Activated naive CD4-positive, alpha-beta T cell treated with anti-CD3 and anti-CD28 coated beads, Interleukin-2, amount 10 ng/mL, durations not matched to agents 7 days and 5 days (primary cell): ENCODE results near the gene INPP5D.

Experiments
- CTCF ChIA-PET: fragments of 350-600 bp; sonication (Branson Sonifier 250); formaldehyde crosslinking; loops from one replicate; lab custom pipeline; 2021; ENCODE audit warnings: antibody characterized with exemption; lab: Charles Lee
- DNase-seq: peaks from one replicate; pipeline ENCODE4 v3.0.0-alpha.2; 2020
- H3K27ac Mint-ChIP-seq: one replicate; pipeline ENCODE4 v1.8.0; 2021; ENCODE audit warnings: mild to moderate bottlenecking, moderate library complexity, mixed read lengths
- H3K27me3 Mint-ChIP-seq: one replicate; pipeline ENCODE4 v1.8.0; 2021; ENCODE audit warnings: mild to moderate bottlenecking, mixed read lengths
- H3K36me3 Mint-ChIP-seq: one replicate; pipeline ENCODE4 v1.8.0; 2021; ENCODE audit warnings: mixed read lengths
- H3K4me1 Mint-ChIP-seq: one replicate; pipeline ENCODE4 v1.8.0; 2021; ENCODE audit warnings: mixed read lengths
- H3K4me3 Mint-ChIP-seq: one replicate; pipeline ENCODE4 v1.8.0; 2021; ENCODE audit warnings: mild to moderate bottlenecking, moderate library complexity, mixed read lengths
- H3K9me3 Mint-ChIP-seq: one replicate; pipeline ENCODE4 v1.8.0; 2021; ENCODE audit warnings: mixed read lengths

The INPP5D gene

DNA sequence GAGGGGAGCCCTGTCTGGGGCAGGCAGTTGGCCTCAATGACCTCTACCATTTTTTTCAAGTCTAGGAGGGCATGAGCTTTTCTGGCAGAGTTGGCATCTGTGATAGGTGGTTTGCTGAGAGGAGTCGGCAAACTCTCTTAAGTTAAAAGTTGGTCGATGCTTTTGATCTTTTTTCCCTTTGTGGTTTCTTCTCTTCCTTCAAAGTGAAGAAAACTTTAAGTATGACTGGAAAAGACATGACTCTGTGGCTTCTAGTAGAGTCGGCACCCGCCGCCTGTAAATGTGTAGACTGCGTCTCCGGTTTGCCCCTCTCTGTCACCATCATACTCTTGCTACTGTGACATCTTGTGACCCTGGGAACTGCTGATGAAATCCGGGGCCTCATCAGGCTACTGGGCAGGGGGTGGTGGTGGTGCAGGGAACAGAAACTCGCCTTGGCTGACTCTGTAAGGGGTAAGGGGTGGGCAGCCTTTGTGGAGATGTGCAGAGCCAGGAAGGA, 21.1 kb downstream of the INPP5D start:
- DNase-seq: peak; percentile 77
- CTCF ChIA-PET: interaction anchor here (3.0 to 7.9 kb wide), 2 partner anchors 21 to 27 kb away, joined by 19 to 55 read pairs; partner anchors contain the start of gene INPP5D
- Mint-ChIP-seq H3K36me3 (peaks cover 75% of the 10 kb centered on the region), H3K4me3 (peak overlapping the region; percentile 58), H3K27ac (peak overlapping the region; percentile 92), H3K9me3 (no peaks in the 10 kb centered on the region), H3K27me3 (no peaks in the 10 kb centered on the region), H3K4me1 (peaks cover 87% of the 10 kb centered on the region)

DNA sequence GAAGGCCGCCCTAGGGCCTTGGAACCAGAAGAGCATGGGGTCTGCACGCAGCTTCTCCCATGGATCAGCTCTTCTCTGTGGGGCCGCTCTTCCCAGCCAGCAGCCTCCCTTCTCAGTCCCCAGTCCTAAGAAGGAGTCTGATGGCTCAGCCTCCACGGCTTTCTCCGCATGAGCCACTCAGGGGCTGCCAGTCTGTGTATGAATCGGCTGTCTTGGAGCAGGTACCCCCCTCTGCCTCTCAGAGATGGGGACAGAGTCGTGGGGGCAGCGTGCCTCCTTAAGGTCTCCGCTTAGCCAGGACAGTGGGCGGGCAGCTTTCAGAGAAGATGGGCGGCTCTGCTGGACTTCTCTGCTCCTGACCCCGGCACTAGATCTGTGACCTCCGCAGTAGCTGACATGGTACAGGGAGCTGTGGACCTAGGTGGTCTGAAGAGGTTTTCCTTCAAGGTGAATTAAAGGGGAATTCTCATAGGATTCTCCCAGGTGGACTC, 21.6 kb downstream of the INPP5D start:
- H3K9me3 Mint-ChIP-seq: no peaks in the 10 kb centered on the region
- no peak for DNase-seq
- peak overlapping the region; percentile 58 for H3K4me3 Mint-ChIP-seq
- H3K27me3 Mint-ChIP-seq: no peaks in the 10 kb centered on the region
- CTCF ChIA-PET: interaction anchor here (3.0 to 7.9 kb wide), 2 partner anchors 21 to 28 kb away, joined by 19 to 55 read pairs; partner anchors contain the start of gene INPP5D
- H3K4me1 Mint-ChIP-seq: peaks cover 92% of the 10 kb centered on the region
- peak overlapping the region; percentile 92 for H3K27ac Mint-ChIP-seq
- peaks cover 78% of the 10 kb centered on the region for H3K36me3 Mint-ChIP-seq

DNA sequence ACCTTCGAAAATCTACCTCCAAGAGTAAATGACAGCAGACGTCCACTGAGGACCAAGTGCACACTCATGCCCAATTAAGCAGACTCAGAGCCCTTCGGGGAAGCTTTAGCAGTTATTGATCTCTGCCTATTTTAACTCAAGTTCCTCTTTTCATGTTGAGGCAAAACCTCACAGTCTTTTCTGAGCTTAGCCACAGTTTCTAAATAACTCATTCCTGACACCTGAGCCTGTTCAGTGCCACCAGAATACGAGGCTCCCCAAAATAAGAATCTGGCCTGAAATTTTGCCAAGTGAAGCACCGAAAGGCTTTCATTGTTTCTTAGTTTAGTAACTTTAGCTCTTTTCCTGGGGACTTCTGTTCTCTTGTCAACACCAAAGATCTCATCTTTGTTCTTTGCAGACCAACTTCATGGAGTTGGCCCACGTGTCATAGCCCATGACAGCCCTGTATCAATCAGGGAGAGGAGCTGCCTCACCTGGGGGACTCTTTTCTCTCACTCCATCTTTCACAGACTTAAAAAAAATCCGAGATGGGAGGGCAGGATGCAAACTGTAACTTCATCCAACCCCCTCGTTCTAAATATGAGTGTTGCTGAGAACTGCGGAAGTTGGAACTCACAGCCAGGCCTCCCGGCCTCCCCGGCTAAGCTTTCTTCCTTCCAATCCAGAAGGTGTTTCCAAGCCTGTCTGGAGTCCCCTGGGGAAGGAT, 22.2 kb downstream of the INPP5D start:
- Mint-ChIP-seq H3K36me3 (peaks cover 77% of the 10 kb centered on the region), H3K4me1 (peaks cover 95% of the 10 kb centered on the region), H3K4me3 (peak overlapping the region; percentile 69), H3K27ac (peak overlapping the region; percentile 92), H3K27me3 (no peaks in the 10 kb centered on the region), H3K9me3 (no peaks in the 10 kb centered on the region)
- CTCF ChIA-PET: interaction anchor here (1.1 to 7.9 kb wide), 3 partner anchors 19 to 28 kb away, joined by 3 to 55 read pairs (median 19); partner anchors contain the start of gene INPP5D
- DNase-seq: peak; percentile 23

DNA sequence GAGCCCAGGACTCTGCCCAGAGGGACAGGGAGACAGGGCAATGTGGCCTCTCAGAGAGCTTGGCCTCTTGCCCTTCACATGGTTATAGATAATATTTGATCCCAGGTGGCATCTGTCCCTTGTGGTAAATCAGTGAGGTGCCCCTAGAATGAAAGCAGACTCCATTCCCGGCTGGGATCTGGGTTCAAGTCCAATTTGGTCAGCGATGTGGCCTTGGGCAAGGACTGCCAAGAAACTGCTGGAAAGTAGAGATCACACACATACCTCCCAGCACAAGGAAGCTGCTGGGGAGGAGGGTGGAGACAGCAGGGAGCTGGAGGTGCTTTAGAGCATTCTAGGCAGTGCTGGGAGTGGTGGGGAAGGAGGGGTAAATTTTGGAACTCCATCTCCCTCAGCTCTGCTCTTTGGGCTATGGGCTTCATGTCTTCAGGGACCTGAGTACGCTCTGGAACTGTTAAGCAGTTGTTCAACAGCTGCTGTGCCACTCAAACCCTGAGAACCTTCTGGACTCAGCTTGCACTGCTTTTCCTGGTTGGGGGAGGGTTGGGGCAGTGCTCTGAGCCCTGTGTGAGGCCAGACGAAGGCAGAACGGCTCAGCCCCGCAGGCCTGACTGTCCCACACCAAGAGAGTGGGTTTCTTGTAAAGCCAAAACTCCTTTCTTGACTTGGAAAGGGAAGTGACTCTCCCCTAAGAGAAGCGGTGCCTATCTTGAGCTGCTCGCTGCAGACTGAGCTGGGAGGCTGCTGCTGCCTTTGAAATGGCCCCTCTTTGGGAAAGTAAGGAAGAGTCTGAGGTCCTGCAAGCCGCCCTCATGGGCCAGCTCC, 23.0 kb downstream of the INPP5D start:
- peak overlapping the region; percentile 92 for H3K27ac Mint-ChIP-seq
- H3K27me3 Mint-ChIP-seq: no peaks in the 10 kb centered on the region
- DNase-seq: no peak
- H3K4me1 Mint-ChIP-seq: peaks cover 93% of the 10 kb centered on the region
- peaks cover 80% of the 10 kb centered on the region for H3K36me3 Mint-ChIP-seq
- H3K9me3 Mint-ChIP-seq: no peaks in the 10 kb centered on the region
- H3K4me3 Mint-ChIP-seq: peak overlapping the region; percentile 69
- CTCF ChIA-PET: interaction anchor here (1.0 to 7.9 kb wide), 5 partner anchors 9 to 168 kb away, joined by 3 to 55 read pairs (median 3); partner anchors contain the start of gene INPP5D

DNA sequence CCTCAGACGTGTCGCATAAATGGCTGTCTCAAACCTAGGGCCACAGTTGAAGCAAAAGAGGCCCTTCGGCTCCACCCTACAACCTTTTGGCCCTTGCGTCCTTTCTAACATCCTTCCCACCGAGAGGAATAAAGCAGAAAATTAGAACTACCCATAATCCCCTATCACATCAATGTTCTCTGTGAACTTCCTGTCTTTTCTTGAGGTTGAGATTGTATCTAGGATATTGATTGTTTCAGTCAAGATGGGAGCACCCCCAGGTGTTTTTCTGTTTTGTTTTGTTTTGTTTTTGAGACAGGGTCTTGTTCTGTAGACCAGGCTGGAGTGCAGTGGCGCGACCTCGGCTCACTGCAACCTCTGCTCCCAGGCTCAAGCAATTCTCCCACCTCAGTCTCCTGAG, 23.6 kb downstream of the INPP5D start:
- no peaks in the 10 kb centered on the region for H3K9me3 Mint-ChIP-seq
- DNase-seq: no peak
- no peaks in the 10 kb centered on the region for H3K27me3 Mint-ChIP-seq
- peaks cover 88% of the 10 kb centered on the region for H3K4me1 Mint-ChIP-seq
- H3K4me3 Mint-ChIP-seq: peak overlapping the region; percentile 69
- peak overlapping the region; percentile 92 for H3K27ac Mint-ChIP-seq
- peaks cover 85% of the 10 kb centered on the region for H3K36me3 Mint-ChIP-seq
- CTCF ChIA-PET: interaction anchor here (1.0 to 7.9 kb wide), 5 partner anchors 10 to 167 kb away, joined by 3 to 55 read pairs (median 3); partner anchors contain the start of gene INPP5D

DNA sequence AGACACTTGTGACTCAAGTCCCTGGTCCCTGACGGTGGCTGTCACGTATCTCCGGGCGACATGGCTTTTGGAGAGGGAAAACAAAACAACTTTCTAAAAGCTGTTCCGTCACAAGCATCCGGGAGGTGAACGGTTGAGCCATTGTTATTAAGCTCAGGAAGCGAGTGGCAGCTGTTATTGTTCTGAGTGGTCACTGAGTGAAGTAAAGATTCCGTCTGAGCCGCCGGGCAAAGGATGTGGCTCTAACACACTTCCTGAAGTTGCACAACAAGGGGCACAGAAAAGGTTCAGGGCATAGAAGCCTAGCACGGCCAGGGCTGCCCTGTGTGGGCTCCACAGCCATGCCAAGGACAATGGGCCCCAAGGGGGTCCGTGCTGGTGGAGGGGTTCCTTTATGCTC, 24.3 kb downstream of the INPP5D start:
- peak; percentile 71 for DNase-seq
- Mint-ChIP-seq H3K9me3 (no peaks in the 10 kb centered on the region), H3K36me3 (peaks cover 82% of the 10 kb centered on the region), H3K4me1 (peaks cover 81% of the 10 kb centered on the region), H3K27me3 (no peaks in the 10 kb centered on the region), H3K4me3 (peak overlapping the region; percentile 69), H3K27ac (peak overlapping the region; percentile 92)
- CTCF ChIA-PET: interaction anchor here (3.0 to 7.9 kb wide), 2 partner anchors 24 to 30 kb away, joined by 19 to 55 read pairs; partner anchors contain the start of gene INPP5D

DNA sequence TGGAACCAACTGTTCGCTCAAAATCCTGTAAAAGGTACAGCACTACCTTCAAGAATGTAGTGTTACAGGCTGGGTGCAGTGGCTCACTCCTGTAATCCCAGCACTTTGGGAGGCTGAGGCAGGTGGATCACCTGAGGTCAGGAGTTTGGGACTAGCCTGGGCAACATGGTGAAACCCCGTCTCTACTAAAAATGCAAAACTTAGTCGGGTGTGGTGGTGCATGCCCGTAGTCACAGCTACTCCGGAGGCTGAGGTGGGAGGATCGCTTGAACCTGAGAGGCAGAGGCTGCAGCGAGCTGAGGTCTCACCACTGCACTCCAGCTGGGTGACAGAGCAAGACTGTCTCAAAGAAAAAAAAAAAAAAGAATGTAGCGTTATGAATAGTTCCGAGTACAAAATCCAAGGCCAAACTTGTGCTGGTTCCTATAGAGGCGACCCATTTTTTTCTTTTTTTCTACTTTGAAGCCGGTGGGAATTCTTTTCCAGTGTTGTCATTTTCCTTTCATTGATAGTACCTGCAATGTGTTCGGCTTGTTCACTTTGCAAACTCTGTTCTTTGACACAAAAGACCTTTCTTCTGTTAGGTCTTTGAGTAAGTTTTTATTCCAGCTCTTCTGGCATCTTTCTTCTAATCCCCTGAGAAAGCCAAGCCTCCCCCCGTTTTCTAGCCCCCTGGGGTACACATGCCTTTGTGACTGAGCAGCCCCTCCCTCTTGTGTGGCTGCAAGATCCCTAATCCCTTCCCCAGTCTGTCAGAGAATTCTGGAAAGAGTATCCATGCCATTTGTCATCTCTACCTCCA, 25.1 kb downstream of the INPP5D start:
- CTCF ChIA-PET: interaction anchor here (1.0 to 7.9 kb wide), 2 partner anchors 25 to 31 kb away, joined by 3 to 55 read pairs; partner anchors contain the start of gene INPP5D
- no peak for DNase-seq
- H3K9me3 Mint-ChIP-seq: no peaks in the 10 kb centered on the region
- H3K4me3 Mint-ChIP-seq: peak overlapping the region; percentile 2
- peak overlapping the region; percentile 92 for H3K27ac Mint-ChIP-seq
- H3K36me3 Mint-ChIP-seq: peaks cover 82% of the 10 kb centered on the region
- H3K27me3 Mint-ChIP-seq: no peaks in the 10 kb centered on the region
- peaks cover 75% of the 10 kb centered on the region for H3K4me1 Mint-ChIP-seq

DNA sequence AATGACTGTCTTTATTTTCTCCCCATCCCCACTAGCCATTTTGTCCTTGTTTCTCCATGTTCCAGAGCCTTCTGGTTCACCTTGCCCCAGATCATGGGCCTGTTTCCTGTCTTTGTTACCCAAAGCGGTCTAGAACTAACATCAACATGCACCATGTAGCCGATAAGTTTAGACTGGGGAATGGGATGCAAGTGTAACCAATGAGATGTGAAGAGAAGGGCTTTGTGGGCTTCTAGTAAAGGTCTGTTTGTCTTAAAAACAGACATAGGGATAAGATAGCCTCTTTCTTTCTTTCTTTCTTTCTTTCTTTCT, 25.7 kb downstream of the INPP5D start:
- Mint-ChIP-seq H3K27ac (peak overlapping the region; percentile 92), H3K4me1 (peaks cover 71% of the 10 kb centered on the region), H3K36me3 (peaks cover 83% of the 10 kb centered on the region), H3K9me3 (no peaks in the 10 kb centered on the region), H3K27me3 (no peaks in the 10 kb centered on the region), H3K4me3 (peak overlapping the region; percentile 2)
- CTCF ChIA-PET: interaction anchor here (1.0 kb wide), 1 partner anchor 31 kb away, joined by 3 read pairs; no protein-coding TSS in a partner anchor
- DNase-seq: no peak

DNA sequence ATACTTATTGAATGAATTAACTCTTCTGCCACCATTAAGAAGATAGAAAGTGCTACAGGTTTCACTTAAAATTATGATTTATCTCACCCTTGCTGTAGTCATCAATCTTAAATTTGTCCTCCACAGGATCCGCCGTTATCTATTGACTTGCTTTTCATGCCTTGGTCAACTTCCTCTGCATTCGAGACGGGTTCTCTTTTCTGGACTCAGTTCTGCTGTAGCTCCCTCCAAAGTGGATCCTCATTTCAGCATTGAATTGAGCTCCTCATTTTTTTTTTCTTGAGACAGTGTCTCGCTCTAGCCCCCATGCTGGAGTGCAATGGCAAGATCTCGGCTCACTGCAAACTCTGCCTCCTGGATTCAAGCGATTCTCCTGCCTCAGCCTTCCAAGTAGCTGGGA, 27.6 kb downstream of the INPP5D start:
- Mint-ChIP-seq H3K27ac (no peak overlapping the region), H3K9me3 (no peaks in the 10 kb centered on the region), H3K36me3 (peaks cover 75% of the 10 kb centered on the region), H3K4me1 (peaks cover 65% of the 10 kb centered on the region), H3K4me3 (no peak overlapping the region), H3K27me3 (no peaks in the 10 kb centered on the region)
- DNase-seq: no peak
- CTCF ChIA-PET: no interaction called here

DNA sequence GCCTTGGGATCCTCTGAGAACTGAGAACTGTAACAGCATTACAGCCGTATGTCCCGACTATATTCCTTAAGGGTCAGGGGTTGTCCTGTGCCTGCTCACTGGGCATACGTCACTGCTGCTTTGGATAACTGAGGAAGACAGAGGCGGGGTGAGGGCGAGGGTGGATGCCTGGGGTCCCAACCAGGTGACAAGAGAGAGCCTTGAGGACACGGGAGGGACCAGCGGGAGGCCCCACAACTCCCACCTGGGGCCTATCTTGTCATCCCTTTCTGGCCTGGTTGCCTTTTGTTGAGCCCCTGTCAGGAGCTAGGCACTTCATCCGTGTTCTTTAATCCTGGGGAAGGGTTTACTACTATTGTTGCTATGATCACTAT, 28.8 kb downstream of the INPP5D start:
- no peaks in the 10 kb centered on the region for H3K9me3 Mint-ChIP-seq
- DNase-seq: no peak
- no peaks in the 10 kb centered on the region for H3K27me3 Mint-ChIP-seq
- peaks cover 70% of the 10 kb centered on the region for H3K36me3 Mint-ChIP-seq
- peaks cover 59% of the 10 kb centered on the region for H3K4me1 Mint-ChIP-seq
- CTCF ChIA-PET: no interaction called here
- H3K4me3 Mint-ChIP-seq: no peak overlapping the region
- H3K27ac Mint-ChIP-seq: no peak overlapping the region

DNA sequence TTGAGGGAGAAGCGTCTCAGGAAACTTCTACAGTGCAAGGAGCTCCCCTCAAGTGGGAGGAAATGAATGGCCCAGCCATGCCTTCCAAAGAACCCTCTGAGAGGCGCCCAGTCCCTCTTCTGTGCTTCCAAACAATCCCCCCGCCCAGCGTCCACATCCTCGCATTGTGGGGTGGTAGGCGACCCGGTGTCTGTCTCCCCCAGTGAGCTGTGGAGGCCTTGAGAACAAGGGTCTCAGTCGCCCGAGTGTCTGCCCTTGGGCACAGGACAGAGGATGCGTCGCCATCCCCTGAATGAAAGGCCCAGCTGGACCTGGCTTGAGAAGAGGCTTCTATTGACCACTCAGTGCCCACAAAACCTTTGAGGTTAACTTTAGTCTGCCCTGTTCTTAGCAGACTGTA, 29.7 kb downstream of the INPP5D start:
- DNase-seq: no peak
- CTCF ChIA-PET: no interaction called here
- H3K4me1 Mint-ChIP-seq: peaks cover 53% of the 10 kb centered on the region
- peaks cover 66% of the 10 kb centered on the region for H3K36me3 Mint-ChIP-seq
- no peak overlapping the region for H3K27ac Mint-ChIP-seq
- no peaks in the 10 kb centered on the region for H3K27me3 Mint-ChIP-seq
- H3K9me3 Mint-ChIP-seq: no peaks in the 10 kb centered on the region
- H3K4me3 Mint-ChIP-seq: no peak overlapping the region

DNA sequence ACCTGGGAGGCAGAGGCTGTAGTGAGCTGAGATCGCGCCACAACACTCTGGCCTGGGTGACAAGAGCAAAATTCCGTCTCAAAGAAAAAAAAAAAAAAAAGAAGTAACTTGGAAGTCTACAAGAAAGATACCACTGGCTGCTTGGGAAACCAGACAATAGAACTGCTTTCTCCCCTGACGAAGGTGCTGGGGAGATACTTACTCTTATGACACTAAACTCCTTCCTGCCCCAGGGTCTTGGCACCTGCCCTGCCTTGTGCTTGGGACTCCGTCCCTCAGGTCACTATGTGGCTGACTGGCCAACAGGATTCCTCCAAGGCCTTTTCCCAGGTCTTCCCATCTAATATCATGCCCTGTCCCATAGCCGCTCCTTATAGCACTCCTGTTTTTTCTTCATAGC, 30.7 kb downstream of the INPP5D start:
- no peaks in the 10 kb centered on the region for H3K9me3 Mint-ChIP-seq
- H3K27ac Mint-ChIP-seq: no peak overlapping the region
- H3K4me1 Mint-ChIP-seq: peaks cover 43% of the 10 kb centered on the region
- CTCF ChIA-PET: no interaction called here
- H3K4me3 Mint-ChIP-seq: no peak overlapping the region
- no peak for DNase-seq
- no peaks in the 10 kb centered on the region for H3K27me3 Mint-ChIP-seq
- H3K36me3 Mint-ChIP-seq: peaks cover 60% of the 10 kb centered on the region

DNA sequence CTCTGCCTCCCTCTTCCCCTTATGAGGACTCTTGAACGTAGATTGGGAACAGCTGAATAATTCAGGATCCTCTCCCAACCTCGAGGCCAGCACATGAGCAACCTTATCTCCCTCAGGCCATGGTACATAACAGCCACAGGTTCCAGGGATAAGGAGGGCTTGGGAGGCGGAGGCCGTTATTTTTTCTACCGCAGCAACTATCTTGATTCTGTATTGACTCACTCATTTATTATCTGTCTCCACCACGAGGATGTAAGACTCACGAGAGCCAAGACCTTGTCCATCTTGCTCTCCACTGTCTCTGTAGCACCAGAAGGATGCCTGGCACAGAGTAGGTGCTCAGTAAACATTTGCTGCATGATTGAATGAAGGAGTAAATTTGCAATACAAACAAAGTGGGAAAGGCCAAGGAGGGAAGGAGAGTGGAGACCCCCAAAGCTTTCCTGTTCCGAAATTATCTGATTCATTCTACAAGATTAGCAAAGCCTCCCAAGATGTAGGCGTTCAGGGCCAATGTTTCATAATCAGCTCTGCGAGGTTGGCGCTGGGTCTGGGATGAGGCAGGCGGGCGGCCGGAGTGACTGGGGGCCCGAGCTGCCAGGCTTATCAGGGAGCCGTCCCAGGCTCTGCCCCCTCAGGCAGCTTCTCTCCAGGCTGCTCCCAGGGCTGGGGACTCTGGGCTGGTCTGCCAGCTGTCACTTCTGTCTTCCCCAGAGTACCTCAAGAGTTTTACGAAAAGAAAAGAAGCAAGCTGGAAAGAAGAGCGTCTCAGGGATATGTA, 31.6 kb downstream of the INPP5D start:
- peaks cover 53% of the 10 kb centered on the region for H3K36me3 Mint-ChIP-seq
- peaks cover 34% of the 10 kb centered on the region for H3K4me1 Mint-ChIP-seq
- no peak overlapping the region for H3K4me3 Mint-ChIP-seq

More for the DNA sequence above, 31.6 kb downstream of the INPP5D start:
- no peaks in the 10 kb centered on the region for H3K27me3 Mint-ChIP-seq
- CTCF ChIA-PET: no interaction called here
- no peak overlapping the region for H3K27ac Mint-ChIP-seq
- no peaks in the 10 kb centered on the region for H3K9me3 Mint-ChIP-seq
- no peak for DNase-seq
